Ovary (tissue), 10 donors: ENCODE results near the gene ABHD12B. TPM values are rescaled to one million over a fixed set of nuclear protein-coding genes. Genes with fewer than 3 reads are reported as not detected.

ENCODE experiments used
- DNase-seq, 5 donors: peaks; one replicate each; pipeline ENCODE4 v3.0.0-alpha.2; 2019 to 2020
- H3K27ac ChIP-seq, 2 donors: fragments of 200-600 bp; one replicate each; pipeline versions ENCODE4 v1.5.1 to v1.8.0; 2019 to 2022
- H3K27me3 ChIP-seq: fragments of 200-600 bp; one replicate; pipeline ENCODE4 v1.8.0; 2022
- H3K36me3 ChIP-seq: fragments of 200-600 bp; sonication (generic); one replicate; pipeline ENCODE4 v1.5.1; 2019
- H3K4me1 ChIP-seq: one replicate; pipeline ENCODE4 v1.8.1; 2013; ENCODE audit warnings: mild to moderate bottlenecking, moderate library complexity; ENCODE audit not compliant: insufficient read depth
- H3K4me3 ChIP-seq: fragments of 200-600 bp; sonication (generic); one replicate; pipeline ENCODE4 v1.5.1; 2017
- H3K9me3 ChIP-seq, 2 donors: fragments of 200-600 bp in 1 of 2; sonication (generic) in 1 of 2; one replicate each; pipeline versions ENCODE4 v1.5.1 to v1.8.1; 2013 to 2019; ENCODE audit warnings: mild to moderate bottlenecking in 1 of 2, moderate library complexity in 1 of 2
- CTCF ChIP-seq, 3 donors: fragments of 450-650 bp in 2 of 3; fragments of 200-600 bp in 1 of 3; IDR thresholded peaks; one replicate each; pipeline versions ENCODE4 v1.5.1 to v1.8.0; 2016 to 2022; ENCODE audit warnings: antibody characterized with exemption in 3 of 3, mild to moderate bottlenecking in 1 of 3
- EP300 ChIP-seq: sonication (generic); formaldehyde crosslinking; IDR thresholded peaks from one replicate; pipeline ENCODE4 v1.6.1; 2017; ENCODE audit warnings: antibody characterized with exemption
- POLR2A ChIP-seq: fragments of 450-650 bp; IDR thresholded peaks from one replicate; pipeline ENCODE4 v1.6.1; 2017; ENCODE audit warnings: antibody characterized with exemption, mild to moderate bottlenecking, moderate library complexity
- WGBS, 3 donors: extraction: QIAGEN DNeasy Blood & Tissue Kit in 1 of 3; methylation state at CpG; one replicate each; pipeline versions ENCODE4 v1.1.5 to v1.1.7; 2013 to 2017; 5-methylcytosine and 5-hydroxymethylcytosine counted together
- intact Hi-C, 4 donors: fragments of 100-400 bp; cut with DNase I; formaldehyde crosslinking; loops; one replicate each; pipeline versions ENCODE4 v1.11.0 to v1.15.1; 2022 to 2023
- long read RNA-seq, 3 donors: library from polyadenylated mRNA in 2 of 3; unstranded in 2 of 3; transcript quantifications; one replicate each; pipeline ENCODE4 v2.0.0 and lab custom pipeline, GENCODE V29; 2021 to 2026
- polyA plus RNA-seq, 2 donors: library from polyadenylated mRNA; stranded (reverse); fragments of 200-250 nt in 1 of 2; fragments of 350-450 nt in 1 of 2; fragmentation: Illumina TruSeq in 1 of 2; extraction: RNeasy Lipid Tissue Mini Kit (QIAGEN cat#74804) in 1 of 2; gene quantifications; one replicate each; pipeline ENCODE4 v1.2.3, GENCODE V29; 2013 to 2014
- total RNA-seq, 7 donors: library from RNA; depleted of rRNA in 2 of 7; stranded (reverse); fragments of >200 nt in 2 of 7; fragmentation: NEBNext Ultra II Directional in 3 of 7; extraction: Animal tissue kit (Norgen Biotek cat#: 25700) in 3 of 7; gene quantifications; one replicate each; pipeline versions ENCODE4 v1.1.0 to v1.2.4, GENCODE V29; 2016 to 2023
- donor health status: DM: no; HTN: no; CAD: no; lungs with moderate emphysema.
- donor health status: DM: no; HTN: no; CAD: no.
- donor health status: Bipolar disorder and iron deficiency.
- donor health status: DM: yes; HTN: yes; CAD: no.
- donor health status: DM: no; HTN: no; CAD: no.
- donor health status: DM: yes; HTN: yes; CAD: no.

ABHD12B gene
- total RNA-seq (1 to 10 TPM in 1 of 7 donors, under 1 TPM in 1, not detected in 5; 0.84 to 5.1 TPM), polyA plus RNA-seq (under 1 TPM in 1 of 2 donors, not detected in 1; 0.45 TPM)
- long read RNA-seq, donor 1: 0 reads
- long read RNA-seq, donor 2: 0 reads
- long read RNA-seq, donor 3, partial matches to known transcripts: 0 of 1 reads
- long read RNA-seq, donor 3, other reads (novel, unspliced or antisense): 1 of 1 reads

DNA sequence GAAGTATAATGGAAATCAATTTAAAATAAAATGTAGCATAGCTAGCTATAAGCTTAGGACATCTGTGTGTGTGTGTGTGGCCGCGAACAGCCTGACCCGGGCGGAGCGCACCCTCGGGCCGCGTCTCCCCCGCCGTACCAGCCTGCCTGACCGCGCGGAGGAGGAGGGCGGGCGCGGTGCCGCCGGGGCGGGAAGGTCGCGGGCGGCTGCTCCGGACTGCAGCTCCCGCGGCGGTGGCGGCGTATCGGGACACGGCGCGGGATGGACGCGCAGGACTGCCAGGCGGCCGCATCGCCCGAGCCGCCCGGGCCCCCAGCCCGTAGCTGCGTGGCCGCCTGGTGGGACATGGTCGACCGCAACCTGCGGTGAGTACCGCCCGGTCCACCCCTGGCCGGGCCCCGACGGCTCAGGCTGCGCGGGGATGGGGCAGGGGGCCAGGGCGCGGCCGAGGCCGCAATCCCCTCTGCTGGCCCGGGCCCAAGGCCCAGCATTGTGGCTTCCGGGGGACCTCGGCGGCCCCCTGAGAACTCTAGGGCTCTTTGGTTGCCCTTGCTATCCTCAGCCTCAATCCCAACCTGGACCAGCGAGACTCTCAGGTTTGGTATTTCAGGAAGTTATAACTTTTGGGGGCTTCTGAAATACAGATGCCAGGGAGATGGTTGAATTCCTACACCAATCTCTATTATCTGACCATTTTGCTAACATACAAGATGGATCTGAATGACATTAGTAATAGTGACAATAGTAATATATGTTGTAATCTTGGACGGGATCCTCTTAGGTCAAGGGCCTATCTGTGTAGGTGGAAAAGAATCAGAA lies at the start of gene ABHD12B:
Gene ABHD12B (plus strand): TSS at position 140 of the 819 bp plus-strand sequence. CDS start 122 bp downstream, at position 262.
- no peaks in the 10 kb centered on the region for H3K36me3 ChIP-seq
- H3K27ac ChIP-seq: no peak within 1 kb of the TSS
- intact Hi-C loops: no loop called here
- 8 to 13% (median 10%) methylated on average over 27 to 63 of the region's 63 CpGs for WGBS, 3 donors
- peak in 3 of 5 donors; percentile 12 to 57 (median 28) for DNase-seq
- TF ChIP-seq CTCF (IDR thresholded peaks at IDR 0.05) (no peak), EP300 (no peak), POLR2A (no peak)
- no peak within 1 kb of the TSS for H3K4me3 ChIP-seq
- H3K4me1 ChIP-seq: peaks cover 3% of the 10 kb centered on the region
- no peaks in the 10 kb centered on the region for H3K27me3 ChIP-seq
- H3K9me3 ChIP-seq: no peaks in the 10 kb centered on the region

- Histone ChIP-seq H3K27ac (peak overlapping the region in 1 of 2 donors; percentile 60), H3K9me3 (no peaks in the 10 kb centered on the region), H3K4me1 (peaks cover 10% of the 10 kb centered on the region), H3K36me3 (no peaks in the 10 kb centered on the region), H3K4me3 (no peak overlapping the region), H3K27me3 (no peaks in the 10 kb centered on the region)
- intact Hi-C loops: no loop called here
- TF ChIP-seq POLR2A (no peak), CTCF (IDR thresholded peaks at IDR 0.05) (no peak), EP300 (no peak)
- DNase-seq: no peak
- WGBS, 3 donors: 64 to 81% (median 80%) methylated on average over 11 of the region's 11 CpGs
Observed at GRCh38 chr14:50822501-50823042, 49.3 kb upstream of the ABHD12B start.

DNA sequence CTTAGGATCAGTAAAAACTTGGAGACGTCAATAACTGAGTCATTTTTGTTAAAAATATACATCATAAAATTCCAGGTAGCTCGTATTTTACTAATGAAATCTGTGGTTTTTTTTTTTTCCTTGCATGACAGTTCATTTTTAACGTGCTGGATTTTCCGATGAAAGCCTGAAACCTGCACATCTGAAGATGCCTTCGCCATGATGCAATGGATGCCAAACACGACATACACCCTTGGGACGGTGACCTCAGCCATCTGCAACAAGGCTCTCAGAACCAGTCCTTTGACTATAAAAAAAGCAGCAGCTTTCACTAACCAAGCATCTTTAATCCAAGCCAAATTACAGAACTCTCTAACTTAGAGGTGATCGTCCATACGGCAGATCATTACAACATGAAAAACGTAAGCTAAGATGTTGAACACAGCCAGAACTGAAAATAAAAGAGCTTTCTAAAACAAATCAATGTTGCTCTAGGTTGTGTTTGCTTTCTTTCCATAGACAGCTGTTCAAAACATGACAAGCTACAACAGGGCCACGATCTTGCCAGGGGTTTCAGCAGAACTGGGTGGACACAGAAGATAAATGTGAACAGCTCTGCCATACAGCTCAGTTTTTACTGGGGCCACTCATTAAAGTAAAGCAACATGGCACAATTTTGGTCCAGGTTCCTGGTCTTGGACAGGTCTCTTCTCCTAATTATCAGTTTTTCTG lies 48.6 kb upstream of the ABHD12B start:
- DNase-seq: no peak
- no peak overlapping the region for H3K4me3 ChIP-seq
- no peak for TF ChIP-seq POLR2A
- no peak for TF ChIP-seq EP300
- intact Hi-C loops: no loop called here
- peak overlapping the region in 1 of 2 donors; percentile 60 for H3K27ac ChIP-seq
- no peaks in the 10 kb centered on the region for H3K36me3 ChIP-seq
- no peaks in the 10 kb centered on the region for H3K27me3 ChIP-seq
- WGBS, 3 donors: 7 to 24% (median 13%) methylated on average over 11 of the region's 11 CpGs
- no peaks in the 10 kb centered on the region for H3K9me3 ChIP-seq
- peaks cover 10% of the 10 kb centered on the region for H3K4me1 ChIP-seq

DNA sequence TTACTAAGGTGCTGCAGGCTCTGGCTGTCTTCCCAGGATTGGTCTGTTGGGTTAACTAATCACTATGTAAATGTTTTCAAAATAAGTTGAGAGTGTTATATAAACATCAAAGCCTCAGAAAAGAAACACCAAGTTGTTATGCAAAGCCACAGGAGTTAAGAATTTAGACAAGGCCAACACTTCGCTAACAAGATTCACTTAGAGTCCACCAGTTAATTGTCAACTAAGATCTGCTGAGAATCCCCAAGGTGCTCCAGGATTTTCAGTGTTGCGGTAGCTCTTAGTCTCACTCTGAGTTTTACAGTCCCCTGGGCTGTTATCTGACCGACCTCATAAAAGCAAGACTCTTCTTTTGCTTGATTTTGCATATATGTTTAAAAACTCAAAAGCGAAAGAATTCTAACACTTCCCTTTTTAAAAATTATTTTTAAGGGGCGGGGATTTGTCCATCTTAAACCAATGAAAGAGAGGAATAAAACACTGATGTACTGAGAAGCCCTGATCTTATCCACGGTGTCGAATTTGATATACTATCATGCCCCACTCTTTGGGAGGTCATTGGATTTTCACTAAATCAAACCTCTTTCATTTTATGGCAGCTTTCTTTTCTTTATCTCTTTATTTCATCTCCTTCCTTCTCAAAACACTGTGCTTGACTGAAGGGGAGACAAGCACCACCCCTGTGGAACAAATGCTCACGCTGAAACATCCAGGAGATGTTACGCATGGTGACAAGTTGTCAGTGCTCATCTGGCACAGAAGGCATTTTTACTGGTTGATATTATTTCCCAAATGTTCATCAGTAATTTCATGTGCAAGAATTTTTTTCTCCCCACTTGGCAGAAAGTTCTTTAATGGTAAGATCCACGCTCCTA lies 47.9 kb upstream of the ABHD12B start:
- H3K27me3 ChIP-seq: no peaks in the 10 kb centered on the region
- TF ChIP-seq POLR2A (no peak), EP300 (no peak), CTCF (IDR thresholded peaks at IDR 0.05) (no peak)
- no peak overlapping the region for H3K4me3 ChIP-seq
- no peaks in the 10 kb centered on the region for H3K9me3 ChIP-seq
- 19 to 50% (median 31%) methylated on average over 10 of the region's 10 CpGs for WGBS, 3 donors
- H3K36me3 ChIP-seq: no peaks in the 10 kb centered on the region
- peaks cover 10% of the 10 kb centered on the region for H3K4me1 ChIP-seq
- intact Hi-C loops: no loop called here
- H3K27ac ChIP-seq: peak overlapping the region in 1 of 2 donors; percentile 60
- no peak for DNase-seq
